GM19324 (cell line): Measurements from ENCODE around the gene ZNF365.

Experiments
- ATAC-seq: cut with Tn5 transposase; IDR thresholded peaks from one replicate; pipeline ENCODE4 v1.9.1; 2021; ENCODE audit warnings: mild to moderate bottlenecking, moderate library complexity; ENCODE audit not compliant: unreplicated experiment, low FRiP score

ZNF365 gene

GRCh38 chr10:62413652-62414051 lies 39.5 kb downstream of the ZNF365 start:
- no peak for ATAC-seq

GRCh38 chr10:62414359-62414758 lies 40.2 kb downstream of the ZNF365 start:
- no peak for ATAC-seq

- ATAC-seq, result no peak
Observed at GRCh38 chr10:62422068-62422590, 48.0 kb downstream of the ZNF365 start.

- ATAC-seq, result no peak
Observed at GRCh38 chr10:62424026-62424425, 49.9 kb downstream of the ZNF365 start.

- ATAC-seq, result no peak
Observed at GRCh38 chr10:62426086-62426485, 51.9 kb downstream of the ZNF365 start.

GRCh38 chr10:62426600-62426999 lies 52.4 kb downstream of the ZNF365 start:
- ATAC-seq, result no peak

GRCh38 chr10:62430881-62431280 lies 56.7 kb downstream of the ZNF365 start:
- ATAC-seq, result no peak

- ATAC-seq, result peak; percentile 54
Observed at GRCh38 chr10:62433181-62433692, 59.1 kb downstream of the ZNF365 start.

GRCh38 chr10:62433901-62434300 lies 59.7 kb downstream of the ZNF365 start:
- ATAC-seq, result no peak

GRCh38 chr10:62437696-62438095 lies 63.5 kb downstream of the ZNF365 start:
- ATAC-seq, result no peak

- ATAC-seq, result no peak
Observed at GRCh38 chr10:62442006-62442405, 67.8 kb downstream of the ZNF365 start.

- no peak for ATAC-seq
Observed at GRCh38 chr10:62442894-62443669, 68.9 kb downstream of the ZNF365 start.

GRCh38 chr10:62443866-62444265 lies 69.7 kb downstream of the ZNF365 start:
- no peak for ATAC-seq

- ATAC-seq, result no peak
Observed at GRCh38 chr10:62446627-62447026, 72.5 kb downstream of the ZNF365 start.

- no peak for ATAC-seq
Observed at GRCh38 chr10:62450912-62451610, 76.9 kb downstream of the ZNF365 start.

GRCh38 chr10:62451611-62451975 lies 77.4 kb downstream of the ZNF365 start:
- no peak for ATAC-seq
